DMS 273 treated with DMSO at 0.1 percent for 48 hours (cell line): ENCODE results near the gene CEP112.
"Not testable (repeated sequence)": the region's sequence is repeated elsewhere in the genome, so short reads cannot be mapped to it uniquely, and the experiment has no call there.

Experiments
- DNase-seq: peaks from one replicate; lab custom pipeline; 2025; lab: John Stamatoyannopoulos, UW

The CEP112 gene

GRCh38 chr17:65688307-65688706 is 503.6 kb downstream of the CEP112 start:
- no peak for DNase-seq

GRCh38 chr17:65685110-65685509 is 506.8 kb downstream of the CEP112 start:
- no peak for DNase-seq

GRCh38 chr17:65684631-65685030 is 507.3 kb downstream of the CEP112 start:
- DNase-seq, result no peak

DNA sequence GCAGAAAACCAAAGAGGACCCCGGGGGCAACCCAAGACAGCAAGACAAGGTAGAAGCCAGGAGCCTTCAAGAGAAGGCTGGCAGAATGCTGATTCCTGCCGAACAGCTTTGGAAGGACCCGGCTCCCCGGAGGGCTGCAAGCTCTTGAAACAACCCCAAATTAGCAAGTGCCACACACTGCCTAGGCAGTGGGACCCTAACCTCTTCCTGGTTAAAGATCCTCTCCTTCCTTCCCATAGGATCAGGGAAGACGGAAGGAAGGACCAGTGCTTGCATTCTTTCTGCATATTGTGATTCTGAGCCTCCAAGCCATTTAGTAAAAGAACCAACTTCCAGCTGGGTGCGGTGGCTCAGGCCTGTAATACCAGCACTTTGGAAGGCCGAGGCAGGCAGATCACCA is 508.5 kb downstream of the CEP112 start:
- no peak for DNase-seq

GRCh38 chr17:65681763-65682162 is 510.2 kb downstream of the CEP112 start:
- DNase-seq, result not testable (repeated sequence)

- DNase-seq, result no peak
Observed at GRCh38 chr17:65679165-65679845, 512.6 kb downstream of the CEP112 start.

- DNase-seq, result no peak
Observed at GRCh38 chr17:65678546-65678945, 513.4 kb downstream of the CEP112 start.

- DNase-seq, result no peak
Observed at GRCh38 chr17:65677932-65678331, 514.0 kb downstream of the CEP112 start.

- DNase-seq, result no peak
Observed at GRCh38 chr17:65674246-65675045, 517.5 kb downstream of the CEP112 start.

GRCh38 chr17:65670667-65671371 is 521.1 kb downstream of the CEP112 start:
- DNase-seq, result no peak

GRCh38 chr17:65668211-65668610 is 523.7 kb downstream of the CEP112 start:
- DNase-seq, result no peak

- DNase-seq, result no peak
Observed at GRCh38 chr17:65667656-65668055, 524.3 kb downstream of the CEP112 start.

DNA sequence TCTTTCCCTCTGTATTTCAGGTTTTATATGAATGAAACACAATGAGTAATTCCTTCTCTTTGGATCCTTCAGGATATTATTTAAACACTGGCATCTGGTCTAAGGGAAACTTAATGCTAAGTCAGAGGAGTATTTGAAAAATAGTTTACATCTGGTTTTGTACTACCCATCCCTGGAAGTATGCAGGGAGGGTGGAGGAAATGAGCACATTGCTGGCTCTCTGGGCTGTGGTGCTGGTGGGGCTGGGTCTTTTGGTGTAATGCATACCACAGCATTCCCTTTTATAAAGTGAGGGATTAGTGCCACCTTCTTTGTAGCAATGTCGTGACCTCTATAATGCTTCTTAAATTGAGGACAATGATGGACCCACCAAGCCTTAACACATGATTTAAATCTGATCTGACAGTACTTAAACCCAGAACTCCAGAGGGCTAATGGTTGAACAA is 525.0 kb downstream of the CEP112 start:
- DNase-seq, result no peak

DNA sequence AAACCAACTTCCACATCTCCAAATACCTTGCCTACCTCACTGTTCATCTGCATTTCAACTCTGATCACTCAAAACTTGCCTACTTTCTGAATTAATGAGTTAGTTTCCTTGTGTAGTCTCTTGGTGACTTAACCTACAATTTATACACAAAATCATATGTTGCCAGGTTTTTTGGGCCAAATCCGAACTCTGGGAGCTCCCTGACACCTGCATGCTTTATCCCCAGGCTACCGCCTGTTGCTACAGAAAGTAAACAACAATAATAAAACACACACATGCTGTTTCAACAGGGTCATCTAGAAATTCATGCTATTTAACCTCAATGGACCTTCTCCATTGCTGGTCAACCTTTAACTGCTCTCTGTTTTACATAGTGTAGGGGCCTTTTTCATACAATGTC is 526.0 kb downstream of the CEP112 start:
- DNase-seq, result no peak

GRCh38 chr17:65664696-65665095 is 527.2 kb downstream of the CEP112 start:
- DNase-seq, result no peak

DNA sequence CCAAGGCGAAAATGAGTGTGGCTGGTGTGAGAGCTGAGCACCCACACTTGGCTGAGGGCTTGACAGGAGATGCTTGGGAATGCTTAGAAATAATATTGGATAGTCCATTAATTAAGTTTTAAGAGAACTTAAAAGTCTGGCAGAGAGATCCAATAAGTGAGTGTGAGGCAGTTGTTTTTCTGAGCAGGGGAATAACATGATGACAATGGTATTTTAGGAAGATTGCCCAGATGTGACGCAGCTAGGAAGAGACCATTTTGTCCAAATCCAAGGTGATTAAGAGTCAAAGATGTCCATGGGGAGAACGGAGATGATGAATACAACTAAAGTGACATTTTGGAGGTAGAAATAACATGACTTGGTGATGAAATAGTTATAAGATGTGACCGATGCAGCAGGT is 527.7 kb downstream of the CEP112 start:
- DNase-seq, result no peak

DNA sequence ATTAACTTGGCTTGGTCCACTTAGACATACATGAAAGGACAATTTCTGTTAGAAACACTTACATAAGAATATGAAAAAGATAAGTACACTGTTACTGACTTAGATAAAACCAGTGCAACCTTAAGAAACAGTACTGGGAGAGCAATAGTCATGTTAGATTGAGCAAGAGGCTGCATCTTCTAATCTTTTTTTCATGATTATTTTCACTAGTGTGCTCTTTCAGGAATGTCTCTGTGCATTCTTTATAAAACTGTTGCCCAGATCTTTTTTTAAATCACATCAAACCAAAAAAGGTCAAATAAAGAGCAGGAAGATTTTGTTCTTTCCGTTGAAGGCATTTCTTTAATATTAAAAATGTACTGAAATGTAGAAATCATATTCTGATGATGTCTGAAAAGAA is 529.7 kb downstream of the CEP112 start:
- DNase-seq, result no peak

- no peak for DNase-seq
Observed at GRCh38 chr17:65660947-65661346, 531.0 kb downstream of the CEP112 start.

DNA sequence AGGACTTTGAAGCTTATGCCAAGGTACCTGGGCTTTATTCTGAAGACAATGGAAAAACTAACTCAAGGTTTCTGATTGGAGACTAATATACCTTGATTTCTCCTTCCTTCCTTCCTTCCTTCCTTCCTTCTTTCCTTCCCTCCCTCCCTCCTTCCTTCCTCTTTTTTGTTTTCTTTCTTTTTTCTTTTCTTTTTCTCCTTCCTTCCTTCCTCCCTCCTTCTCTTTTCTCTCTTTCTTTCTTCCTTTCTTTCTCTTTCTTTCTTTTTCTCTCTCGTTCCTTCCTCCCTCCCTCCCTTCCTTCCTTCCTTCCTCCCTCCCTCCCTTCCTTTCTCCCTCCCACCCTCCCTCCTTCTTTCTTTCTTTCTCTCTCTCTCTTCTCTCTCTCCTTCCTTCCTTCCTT is 531.9 kb downstream of the CEP112 start:
- DNase-seq, result no peak

GRCh38 chr17:65659512-65659911 is 532.4 kb downstream of the CEP112 start:
- DNase-seq, result no peak

DNA sequence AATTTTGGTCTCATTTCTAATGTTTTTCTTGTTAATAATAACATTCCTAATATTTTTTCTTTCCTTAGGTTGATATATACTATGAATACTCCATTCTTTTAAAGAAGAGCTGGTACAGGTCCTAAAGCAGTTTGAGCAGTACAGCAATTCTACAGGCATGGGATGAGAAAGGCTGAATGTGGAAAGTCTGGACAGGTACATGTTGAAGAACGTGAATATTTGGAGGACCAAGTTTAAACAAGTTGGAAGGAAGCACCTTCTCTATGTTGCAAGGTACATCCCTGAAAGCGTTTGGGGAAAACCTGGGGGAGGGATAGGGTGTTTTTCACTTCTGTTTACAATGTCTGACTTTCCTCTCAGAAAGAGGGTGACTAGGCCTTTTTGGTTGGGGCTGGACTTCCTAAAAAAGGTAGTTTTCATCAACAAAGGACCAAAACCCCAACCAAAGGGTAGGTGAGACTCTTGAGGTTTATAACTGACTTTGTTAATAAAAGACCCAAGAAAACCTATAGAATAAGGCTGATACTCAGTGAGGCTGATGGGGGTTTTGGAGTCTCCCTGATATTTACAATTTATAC is 534.6 kb downstream of the CEP112 start:
- no peak for DNase-seq
